B cell (primary cell): ENCODE results near the gene PANK1. TPM values are rescaled to one million over a fixed set of nuclear protein-coding genes. Genes with fewer than 3 reads are reported as not detected.

Source experiments
- ATAC-seq: fragments of 200-7000 bp; cut with Tn5 transposase; one replicate; pipeline ENCODE4 v1.10.0; 2021; ENCODE audit warnings: low read depth, mild to moderate bottlenecking, moderate number of reproducible peaks, moderate library complexity
- CTCF ChIA-PET: fragments of 350-600 bp; sonication (Branson Sonifier 250); formaldehyde crosslinking; loops from one replicate; lab custom pipeline; 2021; ENCODE audit warnings: antibody characterized with exemption, inconsistent platforms; lab: Charles Lee
- POLR2A ChIA-PET: fragments of 350-600 bp; sonication (Branson Sonifier 250); formaldehyde crosslinking; loops from one replicate; lab custom pipeline; 2021; ENCODE audit warnings: antibody characterized with exemption; lab: Charles Lee
- DNase-seq: peaks from one replicate; pipeline ENCODE4 v3.0.0; 2013
- H2AFZ ChIP-seq: 2 replicates; pipeline ENCODE4 v1.6.1; 2012; ENCODE audit warnings: mild to moderate bottlenecking, low read depth, low read length; ENCODE audit not compliant: insufficient read depth, poor library complexity, severe bottlenecking
- H3K27ac ChIP-seq, 2 donors: 1 replicate in 1 of 2; 2 replicates in 1 of 2; pipeline ENCODE4 v1.5.1; 2012 to 2013; ENCODE audit warnings: low read length in 2 of 2, mild to moderate bottlenecking in 2 of 2, moderate library complexity in 1 of 2
- H3K27me3 ChIP-seq, 4 experiments: fragments of 200-600 bp in 1 of 4; sonication (generic) in 1 of 4; replicated peaks in 1 of 4; 1 replicate in 2 of 4; 2 replicates in 2 of 4; pipeline versions ENCODE4 v1.6.1 to v1.7.0; 2013 to 2016; ENCODE audit warnings: low read length in 3 of 4, mild to moderate bottlenecking in 2 of 4, mixed read lengths in 1 of 4, moderate library complexity in 1 of 4; ENCODE audit not compliant: insufficient read depth in 4 of 4, control insufficient read depth in 3 of 4; ENCODE audit errors: control extremely low read depth in 1 of 4
- H3K36me3 ChIP-seq, 2 experiments: replicated peaks in 1 of 2; 1 replicate in 1 of 2; 2 replicates in 1 of 2; pipeline versions ENCODE4 v1.6.1 to v1.7.1; 2013; ENCODE audit warnings: low read length in 1 of 2; ENCODE audit not compliant: insufficient read depth in 2 of 2, control insufficient read depth in 1 of 2; ENCODE audit errors: control extremely low read depth in 1 of 2, extremely low read depth in 1 of 2
- H3K4me1 ChIP-seq, 2 donors: fragments of 200-600 bp in 1 of 2; sonication (generic) in 1 of 2; 1 replicate in 1 of 2; 2 replicates in 1 of 2; pipeline versions ENCODE4 v1.5.1 to v1.6.1; 2013 to 2017; ENCODE audit warnings: low read length in 2 of 2; ENCODE audit not compliant: control insufficient read depth in 2 of 2, insufficient read depth in 2 of 2
- H3K4me2 ChIP-seq: replicated peaks from 2 replicates; pipeline ENCODE3; 2012; ENCODE audit warnings: mild to moderate bottlenecking, low read depth, low read length; ENCODE audit not compliant: poor library complexity, severe bottlenecking
- H3K4me3 ChIP-seq, 5 experiments: fragments of 200-600 bp in 1 of 5; sonication (generic) in 1 of 5; 1 replicate in 3 of 5; 2 replicates in 2 of 5; pipeline versions ENCODE4 v1.5.1 to v1.7.0; 2011 to 2016; ENCODE audit warnings: low read length in 4 of 5, mild to moderate bottlenecking in 4 of 5, low read depth in 2 of 5, control low read depth in 1 of 5, moderate library complexity in 1 of 5; ENCODE audit not compliant: insufficient read depth in 1 of 5; ENCODE audit errors: control extremely low read depth in 1 of 5, extremely low read depth in 1 of 5
- H3K79me2 ChIP-seq: fragments of 200-600 bp; sonication (generic); one replicate; pipeline ENCODE4 v1.6.0; 2016; ENCODE audit warnings: low read length; ENCODE audit not compliant: control insufficient read depth, insufficient read depth
- H3K9ac ChIP-seq: fragments of 200-600 bp; sonication (generic); 2 replicates; pipeline ENCODE4 v1.6.1; 2017; ENCODE audit warnings: mild to moderate bottlenecking, low read length, moderate library complexity
- H3K9me3 ChIP-seq, 3 donors: one replicate each; pipeline versions ENCODE4 v1.6.1 to v1.7.1; 2013; ENCODE audit warnings: low read length in 2 of 3; ENCODE audit not compliant: control insufficient read depth in 2 of 3, insufficient read depth in 1 of 3; ENCODE audit errors: control extremely low read depth in 1 of 3
- H4K20me1 ChIP-seq: 2 replicates; pipeline ENCODE4 v1.6.0; 2012; ENCODE audit warnings: mild to moderate bottlenecking, low read length; ENCODE audit not compliant: insufficient read depth, control insufficient read depth, poor library complexity, severe bottlenecking
- H3K27ac Mint-ChIP-seq: one replicate; pipeline ENCODE4 v1.8.0; 2021; ENCODE audit warnings: mixed read lengths
- H3K27me3 Mint-ChIP-seq: one replicate; pipeline ENCODE4 v1.8.0; 2021; ENCODE audit warnings: mixed read lengths
- H3K4me1 Mint-ChIP-seq: one replicate; pipeline ENCODE4 v1.8.0; 2021; ENCODE audit warnings: mixed read lengths
- H3K4me3 Mint-ChIP-seq: one replicate; pipeline ENCODE4 v1.8.0; 2021; ENCODE audit warnings: mixed read lengths
- H3K9me3 Mint-ChIP-seq: one replicate; pipeline ENCODE4 v1.8.0; 2022; ENCODE audit warnings: mixed read lengths; ENCODE audit not compliant: insufficient read depth
- CTCF ChIP-seq: fragments of 200-600 bp; IDR thresholded peaks from one replicate; pipeline ENCODE4 v1.8.0; 2022; ENCODE audit warnings: antibody characterized with exemption, mild to moderate bottlenecking
- EZH2 ChIP-seq: IDR thresholded peaks from 2 replicates; pipeline ENCODE4 v1.6.1; 2012; ENCODE audit warnings: borderline replicate concordance, low read depth, mild to moderate bottlenecking, moderate library complexity, low read length; ENCODE audit not compliant: insufficient read depth, poor library complexity, severe bottlenecking
- whole genome bisulfite sequencing: methylation state at CpG from one replicate; pipeline ENCODE4 v1.1.5; 2013; ENCODE audit warnings: missing lambda C conversion rate; ENCODE audit not compliant: insufficient coverage; 5-methylcytosine and 5-hydroxymethylcytosine counted together
- intact Hi-C: fragments of 100-400 bp; cut with micrococcal nuclease; formaldehyde crosslinking; loops from one replicate; pipeline ENCODE4 v1.10.0; 2022
- polyA plus RNA-seq: library from polyadenylated mRNA; depleted of rRNA; stranded (reverse); fragments of >200 nt; gene quantifications from 2 replicates; pipeline ENCODE4 v1.2.3, GENCODE V29; 2012
- total RNA-seq, 2 donors: library from RNA; stranded (reverse); fragments of 120-200 nt in 1 of 2; gene quantifications; 1 replicate in 1 of 2; 2 replicates in 1 of 2; pipeline versions ENCODE4 v1.2.3 to v1.2.4, GENCODE V29; 2013 to 2022

PANK1 gene
- total and polyA plus RNA-seq, 2 donors (not counting 1 experiment from before 2014, with no cell fraction given): 0.31 to 2.9 TPM

- H3K4me1 Mint-ChIP-seq: no peaks in the 10 kb centered on the region
- TF ChIP-seq CTCF: no peak
- TF ChIP-seq EZH2: no peak
- intact Hi-C loops: no loop called here
- H3K27ac ChIP-seq: no peak overlapping the region
- H4K20me1 ChIP-seq: no peaks in the 10 kb centered on the region
- H3K79me2 ChIP-seq: no peaks in the 10 kb centered on the region
- DNase-seq (no peak), ATAC-seq (no peak)
- H3K36me3 ChIP-seq: no peaks in the 10 kb centered on the region
- H3K4me3 Mint-ChIP-seq: no peak overlapping the region
- no peak overlapping the region for H3K4me3 ChIP-seq
- no peaks in the 10 kb centered on the region for H3K27me3 Mint-ChIP-seq
- no peak overlapping the region for H3K9ac ChIP-seq
- H3K27me3 ChIP-seq: no peaks in the 10 kb centered on the region
- POLR2A ChIA-PET: no interaction called here
- no peak overlapping the region for H3K27ac Mint-ChIP-seq
- H3K4me1 ChIP-seq: no peaks in the 10 kb centered on the region
- H2AFZ ChIP-seq: no peak overlapping the region
- H3K9me3 ChIP-seq: no peaks in the 10 kb centered on the region
- CTCF ChIA-PET: interaction anchor here (0.6 kb wide), 1 partner anchor 41 kb away, joined by 4 read pairs; no protein-coding TSS in a partner anchor
- no peaks in the 10 kb centered on the region for H3K9me3 Mint-ChIP-seq
- no peak overlapping the region for H3K4me2 ChIP-seq
Observed at GRCh38 chr10:89575031-89575430, 70.0 kb downstream of the PANK1 start.

- H3K4me1 Mint-ChIP-seq: no peaks in the 10 kb centered on the region
- H4K20me1 ChIP-seq: no peaks in the 10 kb centered on the region
- no peak overlapping the region for H3K27ac ChIP-seq
- no peak for DNase-seq
- H3K4me3 Mint-ChIP-seq: no peak overlapping the region
- no peaks in the 10 kb centered on the region for H3K79me2 ChIP-seq
- no peaks in the 10 kb centered on the region for H3K9me3 ChIP-seq
- H3K9me3 Mint-ChIP-seq: no peaks in the 10 kb centered on the region
- no CpG with 5 or more reads among the region's 1 CpG for WGBS
- H3K36me3 ChIP-seq: no peaks in the 10 kb centered on the region
- H3K4me1 ChIP-seq: no peaks in the 10 kb centered on the region
- ChIA-PET POLR2A (no interaction called here), CTCF (interaction anchor here (1.6 kb wide), 1 partner anchor 544 kb away, joined by 3 read pairs; no protein-coding TSS in a partner anchor)
- no peak for TF ChIP-seq EZH2
- TF ChIP-seq CTCF: no peak
- no peaks in the 10 kb centered on the region for H3K27me3 ChIP-seq
- H3K4me2 ChIP-seq: no peak overlapping the region
- no peak overlapping the region for H3K27ac Mint-ChIP-seq
- H3K4me3 ChIP-seq: no peak overlapping the region
- H2AFZ ChIP-seq: no peak overlapping the region
- intact Hi-C loops: no loop called here
- ATAC-seq: no peak
- H3K27me3 Mint-ChIP-seq: no peaks in the 10 kb centered on the region
- H3K9ac ChIP-seq: no peak overlapping the region
Observed at GRCh38 chr10:89574368-89574767, 70.7 kb downstream of the PANK1 start.
